Panc1 (cell line): Measurements from ENCODE around the gene MPRIP.

ENCODE experiments used
- CTCF ChIP-seq: fragments of 450-650 bp; IDR thresholded peaks from 2 replicates; pipeline ENCODE4 v1.5.1; 2017; ENCODE audit warnings: mild to moderate bottlenecking
- POLR2AphosphoS5 ChIP-seq: IDR thresholded peaks from 2 replicates; pipeline ENCODE4 v1.6.1; 2012; ENCODE audit warnings: mild to moderate bottlenecking, low read depth, low read length, moderate library complexity
- TCF7L2 ChIP-seq: IDR thresholded peaks from 2 replicates; pipeline ENCODE4 v1.6.1; 2011; ENCODE audit warnings: mild to moderate bottlenecking, low read depth, low read length, inconsistent platforms

- TF ChIP-seq CTCF (no peak), POLR2AphosphoS5 (no peak), TCF7L2 (no peak)
Measured at GRCh38 chr17:17166446-17166845, 124.2 kb downstream of the MPRIP start.
